ENCODE data around the gene TSSK3. TPM values are rescaled to one million over a fixed set of nuclear protein-coding genes. Genes with fewer than 3 reads are reported as not detected.

Gene TSSK3
- total RNA-seq, 2 donors from 2014 or later = 0.63 to 0.70 TPM

DNA sequence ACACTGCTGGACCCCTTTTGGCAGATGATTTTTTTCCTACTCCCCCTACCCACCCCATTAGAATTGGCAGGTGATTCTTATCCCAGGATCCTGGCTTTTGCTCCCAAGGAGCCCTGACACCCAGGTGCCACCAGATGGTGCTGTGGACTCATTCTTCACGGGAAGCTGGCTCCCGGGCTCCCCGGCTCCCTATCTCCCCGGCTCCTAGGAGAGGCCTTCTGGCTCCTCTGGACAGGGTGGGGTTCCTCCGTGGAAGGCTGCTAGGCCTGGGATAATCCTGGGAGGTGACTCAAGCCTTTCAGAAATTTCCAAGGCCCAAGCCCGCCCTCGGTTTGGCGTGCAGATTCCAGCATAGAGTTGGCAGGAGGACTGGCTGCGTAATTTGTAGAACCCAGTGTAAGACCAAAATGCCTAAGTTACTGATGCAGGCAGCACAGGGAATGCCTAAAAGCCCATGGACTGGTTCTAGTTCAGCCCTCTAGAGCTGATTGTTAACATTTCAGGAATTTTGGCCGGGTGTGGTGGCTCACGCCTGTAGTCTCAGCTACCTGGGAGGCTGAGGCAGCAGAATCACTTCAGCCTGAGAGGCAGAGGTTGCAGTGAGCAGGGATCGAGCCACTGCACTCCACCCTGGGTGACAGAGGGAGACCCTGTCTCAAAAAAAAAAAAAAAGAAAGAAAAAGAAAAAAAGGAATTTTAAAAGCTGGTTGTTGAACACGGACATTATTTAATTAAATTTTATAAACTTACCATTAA is 38.7 kb downstream of the TSSK3 start:
- H3K27me3 ChIP-seq = no peaks in the 10 kb centered on the region
- no peaks in the 10 kb centered on the region for H3K36me3 ChIP-seq

DNA sequence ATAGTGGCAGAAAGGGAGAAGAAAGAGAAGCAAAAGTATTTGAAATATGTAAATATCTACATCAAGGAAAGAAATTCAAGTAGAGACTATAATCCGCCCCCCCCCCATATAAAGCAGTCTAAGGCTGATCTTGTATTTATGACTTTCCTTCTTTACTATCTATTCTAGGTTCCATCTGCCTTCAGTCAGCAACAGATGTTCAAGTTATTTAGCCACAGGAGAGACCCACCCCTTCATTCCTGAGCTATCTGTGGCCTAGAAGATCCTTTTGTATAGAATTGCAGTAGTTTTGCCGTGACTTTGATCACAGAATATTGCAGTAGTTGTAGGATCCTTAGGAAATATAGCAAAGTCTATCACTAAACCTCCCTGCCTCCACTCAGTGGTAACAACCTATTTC is 42.6 kb downstream of the TSSK3 start:
- Histone ChIP-seq H3K4me1 (no peaks in the 10 kb centered on the region), H3K27ac (no peak overlapping the region), H3K9me3 (no peaks in the 10 kb centered on the region), H3K27me3 (no peaks in the 10 kb centered on the region), H3K4me3 (no peak overlapping the region), H3K36me3 (no peaks in the 10 kb centered on the region)
- TF ChIP-seq, protein P1, sequence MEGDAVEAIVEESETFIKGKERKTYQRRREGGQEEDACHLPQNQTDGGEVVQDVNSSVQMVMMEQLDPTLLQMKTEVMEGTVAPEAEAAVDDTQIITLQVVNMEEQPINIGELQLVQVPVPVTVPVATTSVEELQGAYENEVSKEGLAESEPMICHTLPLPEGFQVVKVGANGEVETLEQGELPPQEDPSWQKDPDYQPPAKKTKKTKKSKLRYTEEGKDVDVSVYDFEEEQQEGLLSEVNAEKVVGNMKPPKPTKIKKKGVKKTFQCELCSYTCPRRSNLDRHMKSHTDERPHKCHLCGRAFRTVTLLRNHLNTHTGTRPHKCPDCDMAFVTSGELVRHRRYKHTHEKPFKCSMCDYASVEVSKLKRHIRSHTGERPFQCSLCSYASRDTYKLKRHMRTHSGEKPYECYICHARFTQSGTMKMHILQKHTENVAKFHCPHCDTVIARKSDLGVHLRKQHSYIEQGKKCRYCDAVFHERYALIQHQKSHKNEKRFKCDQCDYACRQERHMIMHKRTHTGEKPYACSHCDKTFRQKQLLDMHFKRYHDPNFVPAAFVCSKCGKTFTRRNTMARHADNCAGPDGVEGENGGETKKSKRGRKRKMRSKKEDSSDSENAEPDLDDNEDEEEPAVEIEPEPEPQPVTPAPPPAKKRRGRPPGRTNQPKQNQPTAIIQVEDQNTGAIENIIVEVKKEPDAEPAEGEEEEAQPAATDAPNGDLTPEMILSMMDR (IDR thresholded peaks at IDR 0.05) = no peak
- no peak for DNase-seq (ENCODE audit: low spot score)

More for the DNA sequence above, 38.7 kb downstream of the TSSK3 start:
- H3K9me3 ChIP-seq = no peaks in the 10 kb centered on the region
- H3K27ac ChIP-seq = peak overlapping the region; percentile 46 to 59
- H3K4me1 ChIP-seq = no peaks in the 10 kb centered on the region
- peak; percentile 95 for DNase-seq (ENCODE audit: low spot score)
- TF ChIP-seq, protein P1 (IDR thresholded peaks at IDR 0.05) = peak; percentile 77 to 96
- H3K4me3 ChIP-seq = no peak overlapping the region

DNA sequence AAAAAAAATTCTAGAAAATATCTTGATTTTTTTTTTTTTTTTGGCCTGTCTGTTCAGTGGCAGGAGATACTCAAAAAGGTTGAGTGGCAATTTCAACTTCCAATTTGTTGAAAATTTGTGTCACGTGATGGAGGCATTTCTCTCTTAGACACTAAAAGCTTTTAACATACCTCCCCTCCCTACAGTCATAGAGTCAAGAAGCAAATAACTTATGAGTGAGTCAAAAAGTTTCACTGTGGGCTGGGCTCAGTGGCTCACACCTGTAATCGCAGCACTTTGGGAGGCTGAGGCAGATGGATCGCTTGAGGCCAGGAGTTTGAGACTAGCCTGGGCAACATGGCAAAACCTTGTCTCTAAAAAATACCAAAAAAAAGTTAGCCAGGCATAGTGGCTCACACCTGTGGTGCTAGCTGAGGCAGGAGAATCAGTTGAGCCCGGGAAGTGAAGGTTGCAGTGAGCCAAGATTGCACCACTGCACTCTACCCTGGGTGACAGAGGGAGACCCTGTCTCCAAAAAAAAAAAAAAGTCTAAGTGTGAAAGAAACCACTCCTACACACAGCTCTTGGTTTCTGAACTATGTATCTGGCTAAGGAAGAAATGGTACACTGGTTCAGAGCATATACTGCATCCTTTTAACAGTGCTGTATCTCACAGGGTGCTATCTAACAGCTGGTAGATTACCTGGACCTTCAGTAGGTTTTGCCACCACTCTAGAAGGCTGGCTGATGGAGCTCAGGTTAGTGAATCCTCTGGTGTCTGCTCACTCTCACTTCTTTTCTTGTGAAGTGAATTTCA is 43.5 kb downstream of the TSSK3 start:
- H3K36me3 ChIP-seq = no peaks in the 10 kb centered on the region
- H3K4me3 ChIP-seq = no peak overlapping the region
- DNase-seq (ENCODE audit: low spot score) = no peak
- no peaks in the 10 kb centered on the region for H3K4me1 ChIP-seq
- no peaks in the 10 kb centered on the region for H3K9me3 ChIP-seq
- H3K27ac ChIP-seq = no peak overlapping the region
- H3K27me3 ChIP-seq = no peaks in the 10 kb centered on the region
- TF ChIP-seq, protein P1 (IDR thresholded peaks at IDR 0.05) = no peak

DNA sequence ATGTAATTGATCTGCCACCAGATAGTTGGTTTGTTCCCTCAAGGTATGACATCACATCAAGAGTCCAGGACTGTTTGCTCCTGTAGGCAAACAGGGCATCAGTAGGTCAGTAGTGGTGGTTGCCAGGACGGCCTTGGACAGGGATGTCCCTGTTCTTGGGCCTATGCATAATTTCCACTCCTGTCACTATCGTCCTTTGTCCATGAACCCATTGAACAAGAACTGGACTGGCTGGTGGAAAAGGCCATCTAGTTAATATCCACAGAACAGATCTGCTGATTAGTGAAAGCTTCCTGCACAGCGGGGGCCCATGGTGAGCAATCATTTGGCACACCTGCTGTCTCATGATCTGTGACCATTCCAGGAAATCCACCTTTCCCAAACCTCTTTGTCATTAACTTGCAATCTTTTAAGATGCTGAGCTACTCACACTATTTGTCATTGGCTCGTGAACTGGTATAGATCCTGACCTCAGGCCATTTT is 44.3 kb downstream of the TSSK3 start:
- H3K27ac ChIP-seq = no peak overlapping the region
- no peaks in the 10 kb centered on the region for H3K36me3 ChIP-seq
- no peaks in the 10 kb centered on the region for H3K9me3 ChIP-seq
- no peaks in the 10 kb centered on the region for H3K4me1 ChIP-seq
- no peak overlapping the region for H3K4me3 ChIP-seq
- DNase-seq (ENCODE audit: low spot score) = no peak
- TF ChIP-seq, protein P1 (IDR thresholded peaks at IDR 0.05) = no peak
- no peaks in the 10 kb centered on the region for H3K27me3 ChIP-seq

DNA sequence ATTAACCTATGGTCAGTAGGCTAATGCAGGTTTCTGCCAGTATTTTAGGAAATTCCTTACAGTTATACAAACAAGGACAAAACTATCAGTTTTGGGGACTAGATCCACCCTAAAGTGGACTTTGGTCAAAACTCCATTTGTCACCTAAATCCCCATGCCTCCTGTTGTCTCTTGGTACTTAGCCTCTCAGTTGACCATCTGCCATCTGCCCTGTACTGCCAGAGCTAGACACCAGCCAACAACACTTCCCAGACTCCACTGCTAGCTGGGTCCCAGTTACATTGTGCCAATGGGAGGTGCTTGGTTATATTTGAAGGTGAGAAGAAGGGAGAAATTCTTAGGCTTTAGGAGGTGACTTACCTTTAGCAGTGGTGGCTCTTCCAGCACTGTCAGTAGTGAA is 48.9 kb downstream of the TSSK3 start:
- H3K9me3 ChIP-seq = peaks cover 0 to 7% of the 10 kb centered on the region in 2 donors
- no peak overlapping the region for H3K4me3 ChIP-seq
- DNase-seq (ENCODE audit: low spot score) = no peak
- no peaks in the 10 kb centered on the region for H3K4me1 ChIP-seq
- TF ChIP-seq, protein P1 (IDR thresholded peaks at IDR 0.05) = no peak
- no peak overlapping the region for H3K27ac ChIP-seq
- H3K27me3 ChIP-seq = no peaks in the 10 kb centered on the region
- H3K36me3 ChIP-seq = no peaks in the 10 kb centered on the region
